Fibroblast of skin of back (primary cell): ENCODE results near the gene EVI2A.

Experiments used
- DNase-seq: peaks from one replicate; pipeline ENCODE4 v3.0.0-alpha.2; 2013

EVI2A gene

GRCh38 chr17:31272236-31272635 lies 49.2 kb downstream of the EVI2A start:
- no peak for DNase-seq

- peak; percentile 99 for DNase-seq
Measured at GRCh38 chr17:31269578-31269983, 51.8 kb downstream of the EVI2A start.

DNA sequence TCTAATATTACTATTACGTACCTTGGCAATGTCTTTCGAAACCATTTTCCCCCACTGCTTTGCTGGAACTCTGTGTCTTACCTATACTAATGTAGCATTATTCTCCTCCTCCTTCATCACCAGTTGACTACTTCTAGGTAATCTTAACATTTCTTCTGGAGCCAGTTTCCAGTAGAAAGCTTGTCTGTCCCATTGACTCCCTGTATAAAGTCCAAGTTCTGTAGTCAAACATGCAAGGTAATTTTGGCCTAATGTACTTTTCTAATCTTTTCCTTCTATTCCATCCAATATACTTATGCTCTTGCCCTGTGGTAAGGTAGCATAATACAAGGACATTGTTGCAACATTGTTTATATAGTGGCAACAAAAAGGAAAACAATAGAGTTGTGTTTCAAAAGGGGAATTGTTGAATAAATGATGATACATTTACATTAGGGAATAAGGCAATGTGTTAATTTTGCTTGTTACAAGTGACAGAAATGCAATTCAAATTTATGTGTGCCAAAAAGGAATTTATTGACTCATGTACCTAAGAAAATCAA lies 52.3 kb downstream of the EVI2A start:
- DNase-seq: no peak
